Panc1 (cell line): ENCODE measurements around the gene ASB6. TPM values are rescaled to one million over a fixed set of nuclear protein-coding genes. Genes with fewer than 3 reads are reported as not detected.

Source experiments
- ATAC-seq: fragments of 200-7000 bp; cut with Tn5 transposase; 2 replicates; pipeline ENCODE4 v1.9.1; 2020; ENCODE audit warnings: mild to moderate bottlenecking, moderate library complexity
- BruUV-seq: library from RNA; stranded (reverse); fragments of 400-500 nt; replicated peaks from 2 replicates; lab custom pipeline; 2021; lab: Mats Ljungman, UMichigan
- CTCF ChIA-PET: fragments of 300-600 bp; sonication (Branson Sonifier 250); formaldehyde crosslinking; loops from one replicate; lab custom pipeline; 2022; ENCODE audit warnings: antibody characterized with exemption; lab: Charles Lee
- POLR2A ChIA-PET: fragments of 300-600 bp; sonication (Branson Sonifier 250); formaldehyde crosslinking; loops from one replicate; lab custom pipeline; 2022; ENCODE audit warnings: antibody characterized with exemption; lab: Charles Lee
- DNase-seq: peaks from one replicate; pipeline ENCODE4 v3.0.0-alpha.2; 2010; ENCODE audit warnings: low read depth, low spot score
- H3K27ac ChIP-seq: 2 replicates; pipeline ENCODE4 v1.5.1; 2011; ENCODE audit warnings: mild to moderate bottlenecking, low read length, inconsistent platforms
- H3K27me3 ChIP-seq: fragments of 200-500 bp; sonication (Bioruptor generic); 2 replicates; pipeline ENCODE4 v1.6.0; 2014; ENCODE audit warnings: low read length, inconsistent platforms; ENCODE audit not compliant: control insufficient read depth, insufficient read depth
- H3K36me3 ChIP-seq: fragments of 200-500 bp; sonication (Bioruptor generic); 2 replicates; pipeline ENCODE4 v1.5.1; 2014; ENCODE audit warnings: inconsistent platforms, mild to moderate bottlenecking, low read length, moderate library complexity; ENCODE audit not compliant: control insufficient read depth, insufficient read depth
- H3K4me1 ChIP-seq: 2 replicates; pipeline ENCODE4 v1.5.1; 2011; ENCODE audit warnings: inconsistent platforms, mild to moderate bottlenecking, low read length, moderate library complexity; ENCODE audit not compliant: control insufficient read depth, insufficient read depth
- H3K4me3 ChIP-seq, 2 experiments: 2 replicates each; pipeline ENCODE4 v1.5.1; 2011 to 2012; ENCODE audit warnings: low read depth in 2 of 2, low read length in 2 of 2, mild to moderate bottlenecking in 2 of 2, inconsistent platforms in 1 of 2, moderate library complexity in 1 of 2
- H3K9me3 ChIP-seq: fragments of 200-500 bp; sonication (Bioruptor generic); 2 replicates; pipeline ENCODE4 v1.5.1; 2014; ENCODE audit warnings: low read depth, mild to moderate bottlenecking, inconsistent platforms, low read length, moderate library complexity; ENCODE audit not compliant: control insufficient read depth, insufficient read depth
- CTCF ChIP-seq: fragments of 450-650 bp; IDR thresholded peaks from 2 replicates; pipeline ENCODE4 v1.5.1; 2017; ENCODE audit warnings: mild to moderate bottlenecking
- POLR2AphosphoS5 ChIP-seq: IDR thresholded peaks from 2 replicates; pipeline ENCODE4 v1.6.1; 2012; ENCODE audit warnings: mild to moderate bottlenecking, low read depth, low read length, moderate library complexity
- REST ChIP-seq, 2 experiments: IDR thresholded peaks; 2 replicates each; pipeline ENCODE4 v1.6.1; 2011 to 2012; ENCODE audit warnings: low read depth in 2 of 2, control low read depth in 1 of 2, low read length in 1 of 2, mild to moderate bottlenecking in 1 of 2, moderate library complexity in 1 of 2; ENCODE audit not compliant: insufficient read depth in 1 of 2
- SIN3A ChIP-seq: IDR thresholded peaks from 2 replicates; pipeline ENCODE4 v1.6.1; 2012; ENCODE audit warnings: low read depth, mild to moderate bottlenecking, low read length, moderate library complexity, borderline replicate concordance; ENCODE audit not compliant: insufficient read depth
- TCF7L2 ChIP-seq: IDR thresholded peaks from 2 replicates; pipeline ENCODE4 v1.6.1; 2011; ENCODE audit warnings: mild to moderate bottlenecking, low read depth, low read length, inconsistent platforms
- in situ Hi-C: cut with HindIII; loops from 2 replicates; pipeline ENCODE4 v1.10.0; 2016; ENCODE audit warnings: low sequenced_read_pairs, low pct_unique_long_range_greater_than_20kb
- intact Hi-C: fragments of 100-400 bp; cut with micrococcal nuclease; formaldehyde crosslinking; loops from one replicate; pipeline ENCODE4 v1.10.0; 2022; ENCODE audit not compliant: unreplicated experiment
- total RNA-seq: library from RNA; stranded (reverse); gene quantifications from one replicate; pipeline ENCODE4 v1.2.1, GENCODE V29; 2021; ENCODE audit not compliant: unreplicated experiment

The ASB6 gene
- total RNA-seq, 1 experiment from 2014 or later: 14.3 TPM

GRCh38 chr9:129633848-129634247 is 8.1 kb downstream of the ASB6 start:
- no peaks in the 10 kb centered on the region; the same call in 1 of the 2 replicates for H3K36me3 ChIP-seq
- no peak overlapping the region for H3K27ac ChIP-seq
- H3K4me3 ChIP-seq: no peak overlapping the region
- BruUV-seq: no TSS peak
- TF ChIP-seq REST (IDR thresholded peaks at IDR 0.05; ENCODE audit: insufficient read depth in 1 of 2, low read depth in 2 of 2, low read length in 1 of 2): no peak
- no peak for TF ChIP-seq CTCF
- no peak for TF ChIP-seq POLR2AphosphoS5
- TF ChIP-seq TCF7L2: no peak
- TF ChIP-seq SIN3A: no peak
- POLR2A ChIA-PET: no interaction called here
- DNase-seq (no peak), ATAC-seq (no peak)
- no peaks in the 10 kb centered on the region for H3K9me3 ChIP-seq
- in situ Hi-C loops (no loop called here), intact Hi-C loops (no loop called here)
- no peaks in the 10 kb centered on the region for H3K27me3 ChIP-seq
- peaks cover 24% of the 10 kb centered on the region for H3K4me1 ChIP-seq
- CTCF ChIA-PET: no interaction called here

GRCh38 chr9:129633207-129633606 is 8.7 kb downstream of the ASB6 start:
- in situ Hi-C loops: no loop called here

More at GRCh38 chr9:129633207-129633606, 8.7 kb downstream of the ASB6 start:
- no peak for DNase-seq
- no peak for TF ChIP-seq CTCF
- no peak for TF ChIP-seq TCF7L2
- no peak for TF ChIP-seq REST (IDR thresholded peaks at IDR 0.05; ENCODE audit: insufficient read depth in 1 of 2, low read depth in 2 of 2, low read length in 1 of 2)
- no peak for TF ChIP-seq POLR2AphosphoS5
- TF ChIP-seq SIN3A: no peak
- ATAC-seq: no peak
- Histone ChIP-seq H3K36me3 (no peaks in the 10 kb centered on the region; the same call in 1 of the 2 replicates), H3K9me3 (no peaks in the 10 kb centered on the region), H3K4me3 (no peak overlapping the region), H3K27me3 (no peaks in the 10 kb centered on the region), H3K27ac (no peak overlapping the region), H3K4me1 (peaks cover 29% of the 10 kb centered on the region)
- ChIA-PET CTCF (no interaction called here), POLR2A (no interaction called here)
- intact Hi-C loops: no loop called here
- BruUV-seq: no TSS peak
